ENCODE data around the gene CPAMD8. TPM values are rescaled to one million over a fixed set of nuclear protein-coding genes. Genes with fewer than 3 reads are reported as not detected.

CPAMD8 gene
- total RNA-seq, 1 donor from 2014 or later: 15.4 TPM

DNA sequence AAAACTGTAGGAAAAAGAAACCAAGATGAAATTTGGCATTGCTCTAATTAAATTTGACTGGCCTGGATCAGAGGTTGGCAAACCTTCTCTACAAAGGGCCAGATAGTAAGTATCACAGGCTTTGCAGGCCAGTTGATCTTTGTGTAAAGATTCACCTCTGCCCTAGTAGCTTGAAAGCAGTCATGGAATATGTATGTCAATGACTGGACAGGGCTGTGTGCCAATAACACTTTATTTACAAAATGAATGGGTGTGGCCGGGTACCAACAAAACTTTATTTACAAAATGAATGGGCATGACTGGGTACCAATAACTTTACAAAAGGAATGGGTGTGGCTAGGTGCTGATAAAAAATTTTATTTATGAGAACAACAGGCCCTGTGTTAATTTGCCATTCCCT lies 177.4 kb downstream of the CPAMD8 start:
- Mint-ChIP-seq H3K27me3 (ENCODE audit: unreplicated experiment) (no peaks in the 10 kb centered on the region), H3K4me3 (ENCODE audit: unreplicated experiment) (no peak overlapping the region), H3K4me1 (ENCODE audit: low read depth, unreplicated experiment) (peaks cover 5% of the 10 kb centered on the region), H3K27ac (ENCODE audit: unreplicated experiment) (no peak overlapping the region), H3K9me3 (ENCODE audit: unreplicated experiment) (peaks cover 2% of the 10 kb centered on the region), H3K36me3 (ENCODE audit: unreplicated experiment) (peaks cover 5% of the 10 kb centered on the region)
- TF ChIP-seq, protein P1, sequence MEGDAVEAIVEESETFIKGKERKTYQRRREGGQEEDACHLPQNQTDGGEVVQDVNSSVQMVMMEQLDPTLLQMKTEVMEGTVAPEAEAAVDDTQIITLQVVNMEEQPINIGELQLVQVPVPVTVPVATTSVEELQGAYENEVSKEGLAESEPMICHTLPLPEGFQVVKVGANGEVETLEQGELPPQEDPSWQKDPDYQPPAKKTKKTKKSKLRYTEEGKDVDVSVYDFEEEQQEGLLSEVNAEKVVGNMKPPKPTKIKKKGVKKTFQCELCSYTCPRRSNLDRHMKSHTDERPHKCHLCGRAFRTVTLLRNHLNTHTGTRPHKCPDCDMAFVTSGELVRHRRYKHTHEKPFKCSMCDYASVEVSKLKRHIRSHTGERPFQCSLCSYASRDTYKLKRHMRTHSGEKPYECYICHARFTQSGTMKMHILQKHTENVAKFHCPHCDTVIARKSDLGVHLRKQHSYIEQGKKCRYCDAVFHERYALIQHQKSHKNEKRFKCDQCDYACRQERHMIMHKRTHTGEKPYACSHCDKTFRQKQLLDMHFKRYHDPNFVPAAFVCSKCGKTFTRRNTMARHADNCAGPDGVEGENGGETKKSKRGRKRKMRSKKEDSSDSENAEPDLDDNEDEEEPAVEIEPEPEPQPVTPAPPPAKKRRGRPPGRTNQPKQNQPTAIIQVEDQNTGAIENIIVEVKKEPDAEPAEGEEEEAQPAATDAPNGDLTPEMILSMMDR (IDR thresholded peaks at IDR 0.05; ENCODE audit: partially characterized antibody, unreplicated experiment): no peak
- DNase-seq: no peak

DNA sequence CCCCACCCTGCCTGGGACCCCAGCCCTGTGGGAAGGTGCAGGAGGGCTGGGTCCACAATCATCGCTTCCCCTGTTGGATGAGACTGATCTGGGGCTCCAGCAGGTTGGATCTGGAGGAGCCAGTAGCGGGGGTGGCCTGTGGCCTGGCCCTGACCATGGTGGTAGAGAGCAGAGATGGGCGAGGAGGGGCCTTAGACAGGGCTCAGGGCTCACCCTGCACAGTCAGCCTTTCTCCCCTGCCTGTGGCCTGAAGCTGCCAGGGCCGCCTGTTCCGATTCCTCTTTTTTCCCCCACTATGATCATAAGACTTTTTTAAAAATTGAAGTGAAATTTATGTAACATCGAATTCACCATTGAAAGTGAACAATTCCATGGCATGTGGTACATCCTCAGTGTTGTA lies 179.2 kb downstream of the CPAMD8 start:
- no peak overlapping the region for H3K27ac Mint-ChIP-seq (ENCODE audit: unreplicated experiment)
- H3K36me3 Mint-ChIP-seq (ENCODE audit: unreplicated experiment): peaks cover 9% of the 10 kb centered on the region
- no peak overlapping the region for H3K4me3 Mint-ChIP-seq (ENCODE audit: unreplicated experiment)
- peaks cover 5% of the 10 kb centered on the region for H3K9me3 Mint-ChIP-seq (ENCODE audit: unreplicated experiment)
- H3K4me1 Mint-ChIP-seq (ENCODE audit: low read depth, unreplicated experiment): peaks cover 5% of the 10 kb centered on the region
- TF ChIP-seq, protein P1 (IDR thresholded peaks at IDR 0.05; ENCODE audit: partially characterized antibody, unreplicated experiment): no peak
- H3K27me3 Mint-ChIP-seq (ENCODE audit: unreplicated experiment): no peaks in the 10 kb centered on the region
- DNase-seq: no peak

DNA sequence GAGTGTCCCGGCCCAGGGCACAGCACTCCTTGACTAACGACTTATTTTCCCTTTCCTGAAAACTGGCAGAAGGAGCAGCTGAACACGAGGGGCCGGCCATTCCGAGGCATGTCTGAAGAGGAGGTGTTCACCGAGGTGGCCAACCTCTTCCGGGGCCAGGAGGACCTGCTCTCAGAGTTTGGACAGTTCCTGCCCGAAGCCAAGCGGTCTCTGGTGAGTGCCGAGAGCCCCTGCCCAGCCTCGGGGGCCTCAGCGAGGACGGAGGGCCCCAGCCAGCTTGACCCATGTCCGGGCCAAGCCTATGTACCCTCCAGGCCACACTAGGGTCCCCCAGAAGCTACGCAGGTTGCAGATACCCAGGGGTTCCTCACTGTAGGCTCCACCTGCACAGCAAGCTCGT lies 179.7 kb downstream of the CPAMD8 start:
- no peak overlapping the region for H3K27ac Mint-ChIP-seq (ENCODE audit: unreplicated experiment)
- no peak for DNase-seq
- peaks cover 5% of the 10 kb centered on the region for H3K4me1 Mint-ChIP-seq (ENCODE audit: low read depth, unreplicated experiment)
- TF ChIP-seq, protein P1 (IDR thresholded peaks at IDR 0.05; ENCODE audit: partially characterized antibody, unreplicated experiment): no peak
- peaks cover 6% of the 10 kb centered on the region for H3K9me3 Mint-ChIP-seq (ENCODE audit: unreplicated experiment)
- no peak overlapping the region for H3K4me3 Mint-ChIP-seq (ENCODE audit: unreplicated experiment)
- H3K27me3 Mint-ChIP-seq (ENCODE audit: unreplicated experiment): no peaks in the 10 kb centered on the region
- peaks cover 9% of the 10 kb centered on the region for H3K36me3 Mint-ChIP-seq (ENCODE audit: unreplicated experiment)

Other genes starting within 250 kb of the CPAMD8 start
- 97.9 TPM for gene SIN3B, start 197.4 kb downstream of the CPAMD8 start, total RNA-seq (ENCODE audit: unreplicated experiment)
- not detected for gene F2RL3, start 137.8 kb downstream of the CPAMD8 start, total RNA-seq (ENCODE audit: unreplicated experiment)
- gene HAUS8, start 48.6 kb upstream of the CPAMD8 start, total RNA-seq (ENCODE audit: unreplicated experiment): 9.1 TPM
- gene MYO9B, start 49.0 kb upstream of the CPAMD8 start, total RNA-seq (ENCODE audit: unreplicated experiment): 237 TPM
- gene USE1, start 188.5 kb upstream of the CPAMD8 start, total RNA-seq (ENCODE audit: unreplicated experiment): 14.9 TPM
- 23.4 TPM for gene OCEL1, start 199.4 kb upstream of the CPAMD8 start, total RNA-seq (ENCODE audit: unreplicated experiment)
- gene NR2F6, start 219.1 kb upstream of the CPAMD8 start, total RNA-seq (ENCODE audit: unreplicated experiment): 109 TPM
- gene USHBP1, start 237.9 kb upstream of the CPAMD8 start, total RNA-seq (ENCODE audit: unreplicated experiment): not detected
- 85.7 TPM for gene BABAM1, start 240.6 kb upstream of the CPAMD8 start, total RNA-seq (ENCODE audit: unreplicated experiment)